ENCODE measurements around the gene SPAG7.

- TF ChIP-seq CTCF (IDR thresholded peaks at IDR 0.05; ENCODE audit: poor library complexity) (no peak), EZH2 (IDR thresholded peaks at IDR 0.05; ENCODE audit: borderline replicate concordance) (no peak), EZH2phosphoT487 (IDR thresholded peaks at IDR 0.05; ENCODE audit: low read depth, severe bottlenecking, unreplicated experiment) (no peak)
Observed at GRCh38 chr17:4959261-4959965, 8.2 kb downstream of the SPAG7 start.
